Measurements from ENCODE around the gene RIPK3.

DNA sequence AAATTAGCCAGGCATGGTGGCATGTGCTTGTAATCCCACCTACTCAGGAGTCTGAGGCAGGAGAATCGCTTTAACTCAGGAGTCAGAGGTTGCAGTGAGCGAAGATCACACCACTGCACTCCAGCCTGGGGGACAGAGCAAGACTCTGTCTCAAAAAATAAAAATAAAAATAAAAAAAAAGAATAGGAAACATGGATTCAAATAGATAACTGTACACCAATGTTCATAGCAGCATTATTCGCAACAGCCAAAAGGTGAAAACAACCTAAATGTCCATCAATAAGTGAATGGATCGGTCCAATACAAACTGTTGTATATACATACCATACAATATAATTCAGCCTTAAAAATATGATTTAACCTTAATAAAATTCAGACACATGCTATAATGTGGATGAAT is 3.1 kb upstream of the RIPK3 start:
- TF ChIP-seq, protein P1, sequence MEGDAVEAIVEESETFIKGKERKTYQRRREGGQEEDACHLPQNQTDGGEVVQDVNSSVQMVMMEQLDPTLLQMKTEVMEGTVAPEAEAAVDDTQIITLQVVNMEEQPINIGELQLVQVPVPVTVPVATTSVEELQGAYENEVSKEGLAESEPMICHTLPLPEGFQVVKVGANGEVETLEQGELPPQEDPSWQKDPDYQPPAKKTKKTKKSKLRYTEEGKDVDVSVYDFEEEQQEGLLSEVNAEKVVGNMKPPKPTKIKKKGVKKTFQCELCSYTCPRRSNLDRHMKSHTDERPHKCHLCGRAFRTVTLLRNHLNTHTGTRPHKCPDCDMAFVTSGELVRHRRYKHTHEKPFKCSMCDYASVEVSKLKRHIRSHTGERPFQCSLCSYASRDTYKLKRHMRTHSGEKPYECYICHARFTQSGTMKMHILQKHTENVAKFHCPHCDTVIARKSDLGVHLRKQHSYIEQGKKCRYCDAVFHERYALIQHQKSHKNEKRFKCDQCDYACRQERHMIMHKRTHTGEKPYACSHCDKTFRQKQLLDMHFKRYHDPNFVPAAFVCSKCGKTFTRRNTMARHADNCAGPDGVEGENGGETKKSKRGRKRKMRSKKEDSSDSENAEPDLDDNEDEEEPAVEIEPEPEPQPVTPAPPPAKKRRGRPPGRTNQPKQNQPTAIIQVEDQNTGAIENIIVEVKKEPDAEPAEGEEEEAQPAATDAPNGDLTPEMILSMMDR (IDR thresholded peaks at IDR 0.05; ENCODE audit: poor library complexity) = no peak
- no peak for TF ChIP-seq EZH2 (IDR thresholded peaks at IDR 0.05; ENCODE audit: borderline replicate concordance)
